Heart right ventricle (tissue), 16 donors: Measurements from ENCODE around the gene NBEA. TPM values are rescaled to one million over a fixed set of nuclear protein-coding genes. Genes with fewer than 3 reads are reported as not detected.

Experiments used
- ATAC-seq, 8 donors: fragments of 200-7000 bp; cut with Tn5 transposase; one replicate each; pipeline ENCODE4 v1.9.1; 2020; ENCODE audit warnings: mild to moderate bottlenecking in 8 of 8, moderate library complexity in 8 of 8, moderate number of reproducible peaks in 1 of 8
- DNase-seq, 2 donors: peaks; one replicate each; pipeline ENCODE4 v3.0.0-alpha.2; 2020
- H3K27ac ChIP-seq, 10 donors: fragments of 200-600 bp; sonication (generic) in 2 of 10; one replicate each; pipeline versions ENCODE4 v1.5.0 to v1.8.0; 2020 to 2022; ENCODE audit warnings: mild to moderate bottlenecking in 3 of 10
- H3K27me3 ChIP-seq, 7 donors: fragments of 200-600 bp; one replicate each; pipeline ENCODE4 v1.8.0; 2021 to 2022; ENCODE audit warnings: mild to moderate bottlenecking in 2 of 7
- H3K36me3 ChIP-seq, 9 donors: fragments of 200-600 bp; sonication (generic) in 1 of 9; one replicate each; pipeline versions ENCODE4 v1.5.0 to v1.8.0; 2020 to 2022; ENCODE audit warnings: mild to moderate bottlenecking in 2 of 9
- H3K4me1 ChIP-seq, 9 donors: fragments of 200-600 bp; sonication (generic) in 1 of 9; one replicate each; pipeline versions ENCODE4 v1.5.0 to v1.8.0; 2020 to 2022; ENCODE audit warnings: mild to moderate bottlenecking in 4 of 9
- H3K4me3 ChIP-seq, 10 donors: fragments of 200-600 bp; sonication (generic) in 2 of 10; one replicate each; pipeline versions ENCODE4 v1.5.0 to v1.8.0; 2020 to 2022; ENCODE audit warnings: mild to moderate bottlenecking in 7 of 10, moderate library complexity in 2 of 10
- H3K9me3 ChIP-seq, 11 donors: fragments of 200-600 bp in 10 of 11; sonication (generic) in 2 of 11; one replicate each; pipeline versions ENCODE4 v1.5.0 to v1.8.0; 2013 to 2022; ENCODE audit warnings: mild to moderate bottlenecking in 2 of 11, control low read depth in 1 of 11, moderate library complexity in 1 of 11
- CTCF ChIP-seq, 9 donors: fragments of 200-600 bp; sonication (generic) in 2 of 9; IDR thresholded peaks; one replicate each; pipeline versions ENCODE4 v1.5.0 to v1.8.0; 2021 to 2022; ENCODE audit warnings: antibody characterized with exemption in 9 of 9, mild to moderate bottlenecking in 5 of 9, moderate library complexity in 1 of 9
- WGBS, 2 donors: extraction: QIAGEN DNeasy Blood & Tissue Kit; methylation state at CpG; one replicate each; pipeline ENCODE4 v1.1.7; 2013; ENCODE audit warnings: inconsistent platforms in 1 of 2; 5-methylcytosine and 5-hydroxymethylcytosine counted together
- intact Hi-C, 10 donors: fragments of 100-400 bp; cut with DNase I; formaldehyde crosslinking; loops; one replicate each; pipeline versions ENCODE4 v1.11.1 to v1.14.2; 2022
- polyA plus RNA-seq, 2 donors: library from polyadenylated mRNA; stranded (reverse); fragments of 200-250 nt; gene quantifications; one replicate each; pipeline ENCODE4 v1.2.3, GENCODE V29; 2013
- total RNA-seq, 10 donors: library from RNA; stranded (reverse); fragmentation: NEBNext Ultra II Directional in 3 of 10; extraction: Animal tissue kit (Norgen Biotek cat#: 25700) in 3 of 10; gene quantifications; one replicate each; pipeline versions ENCODE4 v1.2.1 to v1.2.4, GENCODE V29; 2021 to 2023
- donor health status: Arrhythmogenic right ventricular cardiomyopathy.
- donor health status: ischemic (EF 13 %, LVEDD 7.1; RV severe dilation, severe dysfunction).
- donor health status: healthy with polysubstance abuse.
- donor health status: DM: no; HTN: yes; CAD: no.
- donor health status: DM: no; HTN: no; CAD: no.
- donor health status: ischemic (EF 25% LVEDD 6.9; RV normal size, moderate dysfunction).
- donor health status: ischemic (EF 25% LVEDD 5.7; RV mildly dilated, moderate dysfunction).
- donor health status: healthy.
- donor health status: DM: yes; HTN: yes; CAD: no.
- donor health status: Ischemic cardiomyopathy.
- donor health status: ischemic (EF 35%, LVEDD 5.7; RV mildly dilated, moderate dysfunction).
- donor health status: nonischemic (EF 11% LVEDD 7.7; RV severe dilation, severe dysfunction).
- donor health status: DM: yes; HTN: yes; CAD: no.
- donor health status: PGD.
- donor health status: ischemic (EF 29% LVEDD 5.4; RV normal size, mild dysfunction).
- donor health status: nonischemic (EF 23%, LVEDD 6.1; RV moderate dilation, normal function).

Gene NBEA
- total and polyA plus RNA-seq, 12 donors: 4.3 to 30.6 (median 24.5) TPM

- peak; percentile 52 to 94 (median 83) for ATAC-seq
- H3K4me3 ChIP-seq: peak overlapping the region in 4 of 10 donors; percentile 3 to 27 (median 16)
Measured at GRCh38 chr13:35179494-35179893, 237.4 kb downstream of the NBEA start.

DNA sequence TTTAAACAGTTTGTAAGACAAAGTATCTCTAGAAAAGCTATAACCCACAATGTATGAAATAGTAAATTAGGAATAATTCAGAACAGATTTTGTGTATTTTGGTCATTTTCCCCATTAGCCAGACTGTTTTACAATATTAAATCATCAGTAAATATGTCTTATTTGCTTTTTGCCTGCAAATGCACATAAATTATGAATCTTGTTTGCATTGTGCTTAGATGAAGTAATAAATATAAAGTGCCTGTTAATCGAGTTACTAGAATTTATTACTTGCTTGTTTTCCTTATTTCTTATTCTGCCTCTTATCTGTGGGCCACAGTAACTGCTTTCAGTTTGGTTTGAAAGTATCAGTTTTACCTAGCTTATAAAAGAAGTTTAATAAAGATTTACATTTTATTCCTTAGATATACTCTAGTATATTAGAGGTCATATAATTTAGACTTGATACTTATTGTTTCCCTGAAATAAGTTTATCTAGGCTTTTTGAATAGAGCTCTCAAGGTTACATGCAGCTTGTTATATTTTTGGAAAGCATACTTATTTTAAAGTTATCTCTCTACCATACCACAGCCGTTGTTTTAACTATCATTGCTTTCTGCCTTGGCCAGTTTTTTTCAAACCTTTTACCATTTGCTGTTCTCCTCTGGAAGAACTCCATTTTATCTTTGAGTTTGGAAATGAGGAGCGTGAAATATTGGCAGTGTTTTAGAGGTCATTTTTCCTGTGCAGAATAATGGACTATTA is 238.0 kb downstream of the NBEA start:
- ATAC-seq (peak in 4 of 8 donors; percentile 37 to 62 (median 42)), DNase-seq (no peak)
- Histone ChIP-seq H3K36me3 (peaks cover 0 to 47% (median 0%) of the 10 kb centered on the region in 9 donors), H3K9me3 (no peaks in the 10 kb centered on the region), H3K4me1 (peaks cover 0 to 13% (median 5%) of the 10 kb centered on the region in 9 donors), H3K4me3 (peak overlapping the region in 6 of 10 donors; percentile 3 to 27 (median 10)), H3K27me3 (no peaks in the 10 kb centered on the region), H3K27ac (peak overlapping the region; percentile 2 to 78 (median 64))
- WGBS, 2 donors: 34 to 38% methylated on average over 3 of the region's 3 CpGs
- intact Hi-C loops: no loop called here
- no peak for TF ChIP-seq CTCF (IDR thresholded peaks at IDR 0.05)

More at GRCh38 chr13:35179494-35179893, 237.4 kb downstream of the NBEA start:
- TF ChIP-seq CTCF (IDR thresholded peaks at IDR 0.05): no peak
- peaks cover 0 to 41% (median 0%) of the 10 kb centered on the region in 9 donors for H3K36me3 ChIP-seq
- no peak for DNase-seq
- H3K27ac ChIP-seq: peak overlapping the region; percentile 2 to 78 (median 64)
- 56 to 67% methylated on average over 2 of the region's 2 CpGs for WGBS, 2 donors
- intact Hi-C loops: no loop called here
- H3K9me3 ChIP-seq: no peaks in the 10 kb centered on the region
- peaks cover 0 to 13% (median 5%) of the 10 kb centered on the region in 9 donors for H3K4me1 ChIP-seq
- no peaks in the 10 kb centered on the region for H3K27me3 ChIP-seq

DNA sequence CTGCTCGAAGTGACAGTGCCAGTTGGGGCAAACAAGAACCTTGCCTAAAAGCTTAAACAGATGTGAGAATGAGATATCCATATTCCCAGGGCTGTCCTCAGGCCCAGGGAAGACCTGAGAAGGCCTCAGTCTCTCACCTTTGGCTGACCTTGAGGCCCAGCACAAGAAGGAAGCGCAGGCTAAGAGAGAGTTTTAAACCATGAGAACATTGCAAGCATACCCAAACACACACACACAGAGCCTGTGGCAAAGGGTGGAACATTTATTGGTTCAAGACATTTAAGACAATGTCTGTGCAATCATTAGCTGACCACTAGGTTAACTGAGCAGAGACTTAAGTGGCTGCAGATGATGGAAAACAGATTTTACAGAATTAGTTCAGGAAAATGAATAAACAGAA is 248.2 kb downstream of the NBEA start:
- DNase-seq (no peak), ATAC-seq (peak in 6 of 8 donors; percentile 31 to 62 (median 53))
- intact Hi-C loops: no loop called here
- H3K4me1 ChIP-seq: peaks cover 0 to 11% (median 0%) of the 10 kb centered on the region in 9 donors
- 77 to 78% methylated on average over 2 of the region's 2 CpGs for WGBS, 2 donors
- H3K36me3 ChIP-seq: peaks cover 0 to 1% (median 0%) of the 10 kb centered on the region in 9 donors
- H3K4me3 ChIP-seq: no peak overlapping the region
- peak overlapping the region in 2 of 10 donors; percentile 2 to 45 for H3K27ac ChIP-seq
- no peak for TF ChIP-seq CTCF (IDR thresholded peaks at IDR 0.05)
- no peaks in the 10 kb centered on the region for H3K27me3 ChIP-seq
- H3K9me3 ChIP-seq: peaks cover 0 to 17% (median 10%) of the 10 kb centered on the region in 11 donors

- Histone ChIP-seq H3K27ac (peak overlapping the region in 2 of 10 donors; percentile 32 to 33), H3K36me3 (peaks cover 0 to 16% (median 0%) of the 10 kb centered on the region in 9 donors), H3K9me3 (peaks cover 0 to 17% (median 10%) of the 10 kb centered on the region in 11 donors), H3K4me1 (peaks cover 0 to 11% (median 0%) of the 10 kb centered on the region in 9 donors), H3K27me3 (no peaks in the 10 kb centered on the region), H3K4me3 (no peak overlapping the region)
- intact Hi-C loops: no loop called here
- ATAC-seq: peak in 3 of 8 donors; percentile 39 to 67 (median 42)
- DNase-seq: no peak
- TF ChIP-seq CTCF (IDR thresholded peaks at IDR 0.05): no peak
- WGBS, 2 donors: 67 to 71% methylated on average over 2 of the region's 2 CpGs
Measured at GRCh38 chr13:35191883-35192282, 249.8 kb downstream of the NBEA start.
